OCI-LY3 (cell line): Measurements from ENCODE around the gene PKP3.

Experiments used
- H2AFZ ChIP-seq: fragments of 200-600, 300-600 bp; shearing (Covaris generic); 2 replicates; pipeline ENCODE4 v1.6.0; 2014; ENCODE audit warnings: antibody characterized with exemption, low read depth, low read length
- H3K27ac ChIP-seq: fragments of 200-600, 300-600 bp; sonication (generic); 2 replicates; pipeline ENCODE4 v1.5.1; 2014; ENCODE audit warnings: mild to moderate bottlenecking, low read length, moderate library complexity, mixed read lengths
- H3K27me3 ChIP-seq: fragments of 200-600, 300-600 bp; sonication (generic); 2 replicates; pipeline ENCODE4 v1.6.1; 2014; ENCODE audit warnings: low read depth, low read length, mixed read lengths
- H3K36me3 ChIP-seq: fragments of 200-600, 300-600 bp; sonication (generic); replicated peaks from 2 replicates; pipeline ENCODE3; 2014; ENCODE audit warnings: low read depth, low read length, mixed read lengths
- H3K4me1 ChIP-seq: fragments of 300-600, 200-600 bp; sonication (generic); 2 replicates; pipeline ENCODE4 v1.6.1; 2014; ENCODE audit warnings: low read length, mixed read lengths
- H3K4me2 ChIP-seq: fragments of 200-600, 300-600 bp; sonication (generic); 2 replicates; pipeline ENCODE4 v1.6.1; 2014; ENCODE audit warnings: low read length, mixed read lengths
- H3K4me3 ChIP-seq: fragments of 300-600, 200-600 bp; sonication (generic); 2 replicates; pipeline ENCODE4 v1.5.1; 2014; ENCODE audit warnings: antibody characterized with exemption, mild to moderate bottlenecking, low read length, moderate library complexity
- H3K79me2 ChIP-seq: fragments of 300-600, 200-600 bp; shearing (Covaris generic); 2 replicates; pipeline ENCODE4 v1.6.1; 2014; ENCODE audit warnings: mild to moderate bottlenecking, low read length, mixed read lengths
- H3K9ac ChIP-seq: fragments of 300-600, 200-600 bp; shearing (Covaris generic); 2 replicates; pipeline ENCODE4 v1.6.0; 2014; ENCODE audit warnings: mild to moderate bottlenecking, low read length, moderate library complexity
- H3K9me3 ChIP-seq: fragments of 200-600, 300-600 bp; shearing (Covaris generic); 2 replicates; pipeline ENCODE4 v1.6.1; 2014; ENCODE audit warnings: low read length, mixed read lengths; ENCODE audit not compliant: insufficient read depth
- H4K20me1 ChIP-seq: fragments of 200-600, 300-600 bp; sonication (generic); 2 replicates; pipeline ENCODE4 v1.6.1; 2016; ENCODE audit warnings: low read length, mixed read lengths; ENCODE audit not compliant: insufficient read depth
- EZH2phosphoT487 ChIP-seq: fragments of 200-600 bp; shearing (Covaris generic); IDR thresholded peaks from 2 replicates; pipeline ENCODE4 v1.6.1; 2018; ENCODE audit warnings: antibody characterized with exemption, mixed run types, low read depth
- TF ChIP-seq, protein P1 (sequence below): fragments of 200-600, 300-600 bp; sonication (generic); IDR thresholded peaks from 2 replicates; pipeline ENCODE4 v1.5.1; 2014; ENCODE audit warnings: antibody characterized with exemption, low read length, low read depth

PKP3 gene

DNA sequence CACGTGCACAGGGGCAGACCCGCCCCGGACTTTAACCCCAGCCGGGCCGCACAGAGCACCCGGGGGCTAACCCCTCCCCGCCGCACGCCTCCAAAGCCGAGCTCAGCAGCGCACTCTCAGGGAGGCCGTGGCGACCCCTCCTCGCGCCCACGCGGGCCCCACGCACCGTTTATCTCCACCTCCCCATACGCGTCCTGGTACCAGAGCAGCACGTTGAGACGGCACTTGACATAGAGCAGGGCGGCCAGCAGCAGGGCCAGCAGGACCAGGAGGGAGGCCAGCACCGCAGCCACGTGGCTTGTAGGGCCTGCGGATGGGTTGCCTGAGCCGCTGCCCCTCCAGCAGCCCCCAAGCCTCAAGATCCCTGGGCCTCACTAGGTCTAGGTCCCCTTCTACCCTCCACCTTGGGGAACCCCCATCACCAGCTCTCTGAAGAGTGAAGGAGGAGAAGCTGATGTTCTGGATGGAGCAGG lies 13.7 kb downstream of the PKP3 start:
- H3K27me3 ChIP-seq = no peaks in the 10 kb centered on the region
- no peak overlapping the region for H3K27ac ChIP-seq
- no peak overlapping the region for H3K9ac ChIP-seq
- H3K36me3 ChIP-seq = no peaks in the 10 kb centered on the region
- no peaks in the 10 kb centered on the region for H3K79me2 ChIP-seq
- no peak overlapping the region for H2AFZ ChIP-seq
- no peaks in the 10 kb centered on the region for H3K9me3 ChIP-seq
- no peaks in the 10 kb centered on the region for H4K20me1 ChIP-seq
- no peak overlapping the region for H3K4me3 ChIP-seq
- TF ChIP-seq, protein P1, sequence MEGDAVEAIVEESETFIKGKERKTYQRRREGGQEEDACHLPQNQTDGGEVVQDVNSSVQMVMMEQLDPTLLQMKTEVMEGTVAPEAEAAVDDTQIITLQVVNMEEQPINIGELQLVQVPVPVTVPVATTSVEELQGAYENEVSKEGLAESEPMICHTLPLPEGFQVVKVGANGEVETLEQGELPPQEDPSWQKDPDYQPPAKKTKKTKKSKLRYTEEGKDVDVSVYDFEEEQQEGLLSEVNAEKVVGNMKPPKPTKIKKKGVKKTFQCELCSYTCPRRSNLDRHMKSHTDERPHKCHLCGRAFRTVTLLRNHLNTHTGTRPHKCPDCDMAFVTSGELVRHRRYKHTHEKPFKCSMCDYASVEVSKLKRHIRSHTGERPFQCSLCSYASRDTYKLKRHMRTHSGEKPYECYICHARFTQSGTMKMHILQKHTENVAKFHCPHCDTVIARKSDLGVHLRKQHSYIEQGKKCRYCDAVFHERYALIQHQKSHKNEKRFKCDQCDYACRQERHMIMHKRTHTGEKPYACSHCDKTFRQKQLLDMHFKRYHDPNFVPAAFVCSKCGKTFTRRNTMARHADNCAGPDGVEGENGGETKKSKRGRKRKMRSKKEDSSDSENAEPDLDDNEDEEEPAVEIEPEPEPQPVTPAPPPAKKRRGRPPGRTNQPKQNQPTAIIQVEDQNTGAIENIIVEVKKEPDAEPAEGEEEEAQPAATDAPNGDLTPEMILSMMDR = no peak
- TF ChIP-seq EZH2phosphoT487 = no peak
- no peaks in the 10 kb centered on the region for H3K4me1 ChIP-seq
- H3K4me2 ChIP-seq = no peak overlapping the region

DNA sequence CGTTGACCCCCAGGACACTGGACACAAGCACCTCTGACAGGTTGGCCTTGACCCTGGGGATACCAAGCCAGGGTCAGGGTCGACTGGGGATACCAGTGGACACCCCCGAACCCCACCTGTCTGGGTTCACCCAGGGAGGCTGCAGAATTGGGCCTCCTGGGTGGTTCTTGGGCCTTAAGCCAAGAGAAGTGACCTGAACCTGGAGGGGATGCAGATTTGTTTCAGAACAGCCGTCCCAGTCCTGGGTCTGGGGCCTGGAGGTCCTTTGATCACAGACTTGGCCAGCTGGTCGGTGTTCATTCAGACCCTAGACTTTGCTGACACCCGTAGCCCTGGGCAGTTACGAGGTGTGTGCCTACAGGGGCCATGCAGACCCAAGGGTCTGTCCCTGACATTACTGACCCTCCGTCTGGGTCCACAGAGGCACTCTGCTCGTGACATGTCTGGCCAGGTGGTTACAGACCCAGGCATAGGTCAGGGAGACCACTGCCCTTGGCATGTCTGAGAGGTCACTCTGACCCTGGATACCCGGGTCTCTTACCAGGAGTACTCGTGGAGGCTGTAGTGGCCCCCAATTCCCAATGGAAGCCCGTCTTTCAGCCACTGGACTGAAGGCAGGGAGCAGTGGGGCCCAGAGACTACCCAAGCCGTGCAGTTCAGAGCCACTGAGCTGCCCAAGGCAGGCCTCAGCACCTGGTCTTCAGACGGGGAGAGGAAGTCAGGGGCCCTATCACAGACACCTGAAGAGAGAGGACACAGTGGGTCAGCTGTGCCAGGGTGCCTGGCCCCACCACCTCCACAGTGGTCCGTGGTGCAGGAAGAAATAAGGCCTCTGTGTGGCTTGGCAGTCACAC lies 14.4 kb downstream of the PKP3 start:
- no peak overlapping the region for H3K4me3 ChIP-seq
- H3K79me2 ChIP-seq = no peaks in the 10 kb centered on the region
- no peaks in the 10 kb centered on the region for H3K4me1 ChIP-seq
- H3K9ac ChIP-seq = no peak overlapping the region
- no peaks in the 10 kb centered on the region for H3K9me3 ChIP-seq
- no peak for TF ChIP-seq EZH2phosphoT487
- TF ChIP-seq, protein P1 = no peak
- no peaks in the 10 kb centered on the region for H4K20me1 ChIP-seq
- H3K27ac ChIP-seq = no peak overlapping the region
- no peak overlapping the region for H2AFZ ChIP-seq
- no peaks in the 10 kb centered on the region for H3K36me3 ChIP-seq
- no peaks in the 10 kb centered on the region for H3K27me3 ChIP-seq
- H3K4me2 ChIP-seq = no peak overlapping the region

DNA sequence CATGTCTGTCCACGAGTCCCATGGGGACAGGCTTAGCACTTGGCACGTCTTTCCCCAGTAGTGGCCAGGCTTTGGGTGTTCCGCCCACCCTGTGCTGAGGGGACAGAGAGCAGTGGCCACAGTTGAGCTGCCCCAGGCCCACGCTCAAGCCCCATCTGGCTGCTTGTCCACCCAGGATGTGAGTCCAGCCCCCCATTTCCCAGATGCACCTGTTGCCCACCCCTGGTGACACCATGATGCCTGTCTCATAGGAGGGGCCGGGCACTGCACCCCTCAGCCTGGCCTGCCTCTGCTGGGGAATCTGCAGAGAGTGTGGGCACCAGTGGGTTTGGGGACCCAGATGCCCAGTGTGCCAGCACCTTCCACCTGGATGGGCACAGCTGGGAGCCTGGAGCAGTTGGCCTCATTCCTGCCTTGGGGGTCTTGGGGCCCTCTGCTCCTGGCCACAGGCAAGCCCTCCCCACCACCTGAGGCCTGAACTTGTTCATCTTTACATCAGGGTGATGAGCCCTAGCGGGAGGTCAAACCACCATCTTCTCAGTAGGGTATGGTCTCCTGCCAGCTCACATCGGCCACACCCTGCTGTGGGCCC lies 15.1 kb downstream of the PKP3 start:
- no peaks in the 10 kb centered on the region for H4K20me1 ChIP-seq
- no peaks in the 10 kb centered on the region for H3K79me2 ChIP-seq
- H3K4me1 ChIP-seq = no peaks in the 10 kb centered on the region
- H3K9ac ChIP-seq = no peak overlapping the region
- H3K9me3 ChIP-seq = no peaks in the 10 kb centered on the region
- no peak overlapping the region for H3K4me2 ChIP-seq
- no peak overlapping the region for H2AFZ ChIP-seq
- no peaks in the 10 kb centered on the region for H3K27me3 ChIP-seq
- no peak overlapping the region for H3K4me3 ChIP-seq
- no peak overlapping the region for H3K27ac ChIP-seq
- TF ChIP-seq, protein P1 = no peak
- TF ChIP-seq EZH2phosphoT487 = no peak
- H3K36me3 ChIP-seq = no peaks in the 10 kb centered on the region
